GM10266 (cell line): ENCODE measurements around the gene SNN.

Experiments
- DNase-seq: peaks from one replicate; pipeline ENCODE4 v3.0.0; 2012; ENCODE audit errors: extremely low spot score
- TF ChIP-seq, protein P1 (sequence below): IDR thresholded peaks from 2 replicates; pipeline ENCODE4 v1.5.1; 2012; ENCODE audit warnings: mild to moderate bottlenecking, low read depth; ENCODE audit not compliant: control insufficient read depth, insufficient read depth; ENCODE audit errors: missing control alignments

The SNN gene

GRCh38 chr16:11677451-11677951 lies 9.2 kb downstream of the SNN start:
- TF ChIP-seq, protein P1, sequence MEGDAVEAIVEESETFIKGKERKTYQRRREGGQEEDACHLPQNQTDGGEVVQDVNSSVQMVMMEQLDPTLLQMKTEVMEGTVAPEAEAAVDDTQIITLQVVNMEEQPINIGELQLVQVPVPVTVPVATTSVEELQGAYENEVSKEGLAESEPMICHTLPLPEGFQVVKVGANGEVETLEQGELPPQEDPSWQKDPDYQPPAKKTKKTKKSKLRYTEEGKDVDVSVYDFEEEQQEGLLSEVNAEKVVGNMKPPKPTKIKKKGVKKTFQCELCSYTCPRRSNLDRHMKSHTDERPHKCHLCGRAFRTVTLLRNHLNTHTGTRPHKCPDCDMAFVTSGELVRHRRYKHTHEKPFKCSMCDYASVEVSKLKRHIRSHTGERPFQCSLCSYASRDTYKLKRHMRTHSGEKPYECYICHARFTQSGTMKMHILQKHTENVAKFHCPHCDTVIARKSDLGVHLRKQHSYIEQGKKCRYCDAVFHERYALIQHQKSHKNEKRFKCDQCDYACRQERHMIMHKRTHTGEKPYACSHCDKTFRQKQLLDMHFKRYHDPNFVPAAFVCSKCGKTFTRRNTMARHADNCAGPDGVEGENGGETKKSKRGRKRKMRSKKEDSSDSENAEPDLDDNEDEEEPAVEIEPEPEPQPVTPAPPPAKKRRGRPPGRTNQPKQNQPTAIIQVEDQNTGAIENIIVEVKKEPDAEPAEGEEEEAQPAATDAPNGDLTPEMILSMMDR: no peak
- no peak for DNase-seq

- TF ChIP-seq, protein P1: no peak
- DNase-seq: no peak
Measured at GRCh38 chr16:11677959-11678881, 10.0 kb downstream of the SNN start.

DNA sequence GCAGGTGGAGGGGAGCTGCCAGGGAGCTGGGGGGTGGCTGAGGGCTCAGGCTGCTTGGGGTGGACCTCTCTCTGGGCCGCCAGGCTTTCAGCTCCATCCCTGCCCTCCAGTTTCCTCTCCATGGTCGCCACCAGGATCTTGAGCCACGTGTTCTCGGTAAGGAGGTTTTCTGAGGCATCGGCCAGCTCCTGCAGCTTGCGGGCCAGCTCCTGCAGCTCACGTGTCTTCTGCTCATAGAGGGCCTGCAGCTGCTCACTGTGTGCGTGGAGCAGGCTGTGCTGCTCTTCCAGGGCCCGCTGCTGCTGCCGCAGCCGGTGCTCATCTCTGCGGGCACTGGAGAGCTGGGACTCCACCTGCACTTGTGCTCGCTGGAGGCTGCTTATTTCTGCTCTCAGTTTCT lies 11.0 kb downstream of the SNN start:
- TF ChIP-seq, protein P1: no peak
- DNase-seq: no peak

DNA sequence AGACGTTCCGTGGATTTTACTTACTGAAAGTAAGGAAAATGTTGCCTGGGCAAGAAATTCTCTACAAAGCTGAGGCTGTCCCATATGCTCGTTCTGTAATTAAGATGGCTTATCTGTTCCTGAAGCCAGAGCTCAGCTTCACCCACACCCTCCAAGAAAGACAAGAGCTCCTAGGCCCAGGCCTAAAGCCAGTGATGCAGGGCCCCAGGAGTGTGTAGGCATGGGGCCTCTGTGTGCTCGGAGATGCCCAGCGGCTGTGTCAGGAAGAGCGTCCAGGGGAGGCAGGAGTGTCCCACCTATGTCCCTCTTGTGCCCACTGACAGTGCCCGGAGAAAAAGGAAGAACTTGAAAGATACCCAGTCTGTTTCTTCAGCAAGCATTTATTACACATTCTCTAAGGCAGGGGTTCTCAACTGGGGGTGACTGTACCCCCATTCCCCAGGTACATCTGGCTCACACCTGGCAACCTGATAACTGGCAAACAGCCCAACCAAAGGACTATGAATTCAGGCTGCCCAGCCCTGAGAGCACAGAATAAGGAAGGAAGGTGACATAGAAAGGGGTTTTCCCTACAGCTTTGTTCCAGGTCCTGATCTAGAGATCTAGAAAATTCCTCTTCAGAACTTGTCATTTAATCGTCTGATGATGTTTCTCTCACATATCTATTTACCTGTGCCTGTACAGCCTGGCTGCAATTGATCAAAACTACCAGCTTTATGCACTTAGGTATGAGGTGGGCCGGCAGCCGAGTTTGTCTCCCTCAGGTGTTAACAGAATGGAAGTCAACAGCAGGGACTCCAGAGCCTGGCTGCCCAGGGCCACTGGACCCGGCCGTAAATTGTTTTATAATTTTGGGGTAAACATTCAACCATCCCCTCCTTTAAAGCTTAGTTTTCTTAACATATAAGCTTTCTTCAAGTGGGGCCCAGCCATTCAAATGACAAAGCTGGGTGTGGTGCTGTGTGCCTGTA lies 12.0 kb downstream of the SNN start:
- TF ChIP-seq, protein P1: no peak

DNA sequence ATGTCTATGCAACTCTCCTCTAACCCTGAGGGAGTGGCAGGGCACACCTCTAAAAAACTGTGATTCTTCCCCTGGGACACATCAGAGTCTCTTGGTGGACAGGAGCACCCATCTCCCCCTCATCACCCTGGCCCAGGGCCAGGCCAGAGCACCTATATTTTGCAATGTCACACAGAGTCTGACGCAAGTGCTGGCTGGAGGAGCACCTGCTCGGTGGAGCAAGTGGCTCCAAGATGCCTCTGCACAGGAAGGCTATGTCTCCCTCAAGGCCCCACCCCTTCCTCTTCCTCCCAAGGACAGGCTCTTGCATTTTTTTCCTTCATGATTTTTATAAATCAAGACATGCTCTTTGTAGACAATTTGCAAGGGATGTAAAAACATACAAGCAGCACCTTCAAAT lies 13.3 kb downstream of the SNN start:
- TF ChIP-seq, protein P1: no peak
- DNase-seq: no peak

More for the DNA sequence above, 12.0 kb downstream of the SNN start:
- no peak for DNase-seq

- no peak for DNase-seq
- TF ChIP-seq, protein P1: no peak
Measured at GRCh38 chr16:11681976-11682654, 13.9 kb downstream of the SNN start.
